K562 (cell line): ENCODE results near the gene TRIM27.

Experiments
- ARID4B ChIP-seq: sonication (generic); formaldehyde crosslinking; IDR thresholded peaks from 2 replicates; pipeline ENCODE4 v1.8.0; 2022; ENCODE audit warnings: mild to moderate bottlenecking, missing genetic modification reagents
- ATF2 ChIP-seq: sonication (generic); formaldehyde crosslinking; IDR thresholded peaks from 2 replicates; pipeline ENCODE4 v1.8.1; 2022; ENCODE audit warnings: missing genetic modification reagents
- C11orf30 ChIP-seq: fragments of 450-650 bp; IDR thresholded peaks from 2 replicates; pipeline ENCODE4 v1.6.1; 2016; ENCODE audit warnings: low read depth, mild to moderate bottlenecking
- CTCF ChIP-seq, 3 experiments: IDR thresholded peaks in 2 of 3; conservative IDR thresholded peaks in 1 of 3; 2 replicates each; pipeline ENCODE4 v1.5.1; 2011 to 2012; ENCODE audit warnings: low read length in 3 of 3, mild to moderate bottlenecking in 3 of 3, control low read depth in 2 of 3, improper control_type of control experiment in 1 of 3, inconsistent platforms in 1 of 3, low read depth in 1 of 3, mixed read lengths in 1 of 3, moderate library complexity in 1 of 3; ENCODE audit not compliant: insufficient read depth in 2 of 3
- MTA2 ChIP-seq: fragments of 450-650 bp; IDR thresholded peaks from 2 replicates; pipeline ENCODE4 v1.6.1; 2016; ENCODE audit warnings: low read depth
- POLR2AphosphoS5 ChIP-seq: IDR thresholded peaks from 2 replicates; pipeline ENCODE4 v1.6.1; 2011; ENCODE audit warnings: mild to moderate bottlenecking, low read depth, low read length, moderate library complexity; ENCODE audit not compliant: control insufficient read depth, insufficient read depth
- ZNF561 ChIP-seq: fragments of 450-650 bp; formaldehyde crosslinking; conservative IDR thresholded peaks from 2 replicates; pipeline ENCODE4 v1.4.0; 2020; ENCODE audit warnings: mild to moderate bottlenecking, moderate library complexity
- TF ChIP-seq, protein P1 (sequence below): sonication (generic); formaldehyde crosslinking; IDR thresholded peaks from 2 replicates; pipeline ENCODE4 v1.8.0; 2023; ENCODE audit warnings: missing genetic modification reagents, mild to moderate bottlenecking, borderline replicate concordance

DNA sequence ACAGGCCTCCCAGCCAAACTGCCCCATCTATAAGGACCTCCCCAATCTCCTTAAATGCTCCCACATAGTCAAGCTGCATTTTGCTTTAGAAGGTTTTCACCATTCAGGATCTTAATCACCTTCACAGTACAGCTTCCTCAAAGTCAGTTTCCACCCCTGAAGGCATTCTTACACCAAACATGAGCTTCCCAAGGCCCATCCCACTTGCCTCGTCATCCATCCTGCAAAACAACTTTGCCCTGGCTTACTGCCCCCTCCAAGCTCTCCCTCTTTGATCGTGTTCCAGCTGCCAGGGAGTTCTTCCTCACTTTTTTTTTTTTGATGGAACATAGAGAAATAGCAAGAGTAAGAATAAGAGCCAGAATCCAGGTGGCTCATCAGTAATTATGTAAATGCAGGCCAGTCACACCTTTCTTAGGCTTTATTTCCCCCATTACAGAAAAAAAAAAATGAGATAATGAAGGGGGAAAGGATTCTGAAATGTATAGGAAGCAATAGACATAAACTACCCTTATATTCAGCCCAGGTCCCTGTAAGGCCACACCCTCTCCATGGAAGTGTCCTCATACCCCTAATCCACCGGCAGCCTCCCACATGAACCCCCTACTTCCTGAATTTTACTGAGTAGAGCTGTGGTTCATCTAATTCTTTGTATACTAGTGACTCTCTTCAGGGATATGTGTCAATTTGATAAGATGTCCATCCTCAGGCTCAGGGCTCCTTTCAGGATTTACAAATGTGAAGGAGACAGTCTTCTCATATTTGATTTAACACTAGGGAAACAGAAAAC is 12.7 kb downstream of the TRIM27 start:
- TF ChIP-seq C11orf30 (no peak), POLR2AphosphoS5 (peak; percentile 37; the same call in 1 of the 2 replicates), ZNF561 (CRISPR knock-in tag) (no peak), MTA2 (no peak), ARID4B (CRISPR knock-in tag) (no peak), ATF2 (CRISPR knock-in tag) (no peak), CTCF (IDR thresholded peaks at IDR 0.05 in 2 of 3, conservative IDR thresholded peaks at IDR 0.05 in 1 of 3; ENCODE audit: insufficient read depth in 2 of 3, low read depth in 1 of 3, low read length in 3 of 3) (no peak)
- TF ChIP-seq, protein P1, sequence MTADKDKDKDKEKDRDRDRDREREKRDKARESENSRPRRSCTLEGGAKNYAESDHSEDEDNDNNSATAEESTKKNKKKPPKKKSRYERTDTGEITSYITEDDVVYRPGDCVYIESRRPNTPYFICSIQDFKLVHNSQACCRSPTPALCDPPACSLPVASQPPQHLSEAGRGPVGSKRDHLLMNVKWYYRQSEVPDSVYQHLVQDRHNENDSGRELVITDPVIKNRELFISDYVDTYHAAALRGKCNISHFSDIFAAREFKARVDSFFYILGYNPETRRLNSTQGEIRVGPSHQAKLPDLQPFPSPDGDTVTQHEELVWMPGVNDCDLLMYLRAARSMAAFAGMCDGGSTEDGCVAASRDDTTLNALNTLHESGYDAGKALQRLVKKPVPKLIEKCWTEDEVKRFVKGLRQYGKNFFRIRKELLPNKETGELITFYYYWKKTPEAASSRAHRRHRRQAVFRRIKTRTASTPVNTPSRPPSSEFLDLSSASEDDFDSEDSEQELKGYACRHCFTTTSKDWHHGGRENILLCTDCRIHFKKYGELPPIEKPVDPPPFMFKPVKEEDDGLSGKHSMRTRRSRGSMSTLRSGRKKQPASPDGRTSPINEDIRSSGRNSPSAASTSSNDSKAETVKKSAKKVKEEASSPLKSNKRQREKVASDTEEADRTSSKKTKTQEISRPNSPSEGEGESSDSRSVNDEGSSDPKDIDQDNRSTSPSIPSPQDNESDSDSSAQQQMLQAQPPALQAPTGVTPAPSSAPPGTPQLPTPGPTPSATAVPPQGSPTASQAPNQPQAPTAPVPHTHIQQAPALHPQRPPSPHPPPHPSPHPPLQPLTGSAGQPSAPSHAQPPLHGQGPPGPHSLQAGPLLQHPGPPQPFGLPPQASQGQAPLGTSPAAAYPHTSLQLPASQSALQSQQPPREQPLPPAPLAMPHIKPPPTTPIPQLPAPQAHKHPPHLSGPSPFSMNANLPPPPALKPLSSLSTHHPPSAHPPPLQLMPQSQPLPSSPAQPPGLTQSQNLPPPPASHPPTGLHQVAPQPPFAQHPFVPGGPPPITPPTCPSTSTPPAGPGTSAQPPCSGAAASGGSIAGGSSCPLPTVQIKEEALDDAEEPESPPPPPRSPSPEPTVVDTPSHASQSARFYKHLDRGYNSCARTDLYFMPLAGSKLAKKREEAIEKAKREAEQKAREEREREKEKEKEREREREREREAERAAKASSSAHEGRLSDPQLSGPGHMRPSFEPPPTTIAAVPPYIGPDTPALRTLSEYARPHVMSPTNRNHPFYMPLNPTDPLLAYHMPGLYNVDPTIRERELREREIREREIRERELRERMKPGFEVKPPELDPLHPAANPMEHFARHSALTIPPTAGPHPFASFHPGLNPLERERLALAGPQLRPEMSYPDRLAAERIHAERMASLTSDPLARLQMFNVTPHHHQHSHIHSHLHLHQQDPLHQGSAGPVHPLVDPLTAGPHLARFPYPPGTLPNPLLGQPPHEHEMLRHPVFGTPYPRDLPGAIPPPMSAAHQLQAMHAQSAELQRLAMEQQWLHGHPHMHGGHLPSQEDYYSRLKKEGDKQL (CRISPR knock-in tag): no peak
